Metanephros (tissue), 1 donor: Measurements from ENCODE around the gene CCDC28B. TPM values are rescaled to one million over a fixed set of nuclear protein-coding genes. Genes with fewer than 3 reads are reported as not detected.

Experiments used
- total RNA-seq: library from RNA; depleted of rRNA; stranded (reverse); fragments of >200 nt; gene quantifications from one replicate; pipeline ENCODE4 v1.2.3, GENCODE V29; 2014

CCDC28B gene
- total RNA-seq = 29.6 TPM

DNA sequence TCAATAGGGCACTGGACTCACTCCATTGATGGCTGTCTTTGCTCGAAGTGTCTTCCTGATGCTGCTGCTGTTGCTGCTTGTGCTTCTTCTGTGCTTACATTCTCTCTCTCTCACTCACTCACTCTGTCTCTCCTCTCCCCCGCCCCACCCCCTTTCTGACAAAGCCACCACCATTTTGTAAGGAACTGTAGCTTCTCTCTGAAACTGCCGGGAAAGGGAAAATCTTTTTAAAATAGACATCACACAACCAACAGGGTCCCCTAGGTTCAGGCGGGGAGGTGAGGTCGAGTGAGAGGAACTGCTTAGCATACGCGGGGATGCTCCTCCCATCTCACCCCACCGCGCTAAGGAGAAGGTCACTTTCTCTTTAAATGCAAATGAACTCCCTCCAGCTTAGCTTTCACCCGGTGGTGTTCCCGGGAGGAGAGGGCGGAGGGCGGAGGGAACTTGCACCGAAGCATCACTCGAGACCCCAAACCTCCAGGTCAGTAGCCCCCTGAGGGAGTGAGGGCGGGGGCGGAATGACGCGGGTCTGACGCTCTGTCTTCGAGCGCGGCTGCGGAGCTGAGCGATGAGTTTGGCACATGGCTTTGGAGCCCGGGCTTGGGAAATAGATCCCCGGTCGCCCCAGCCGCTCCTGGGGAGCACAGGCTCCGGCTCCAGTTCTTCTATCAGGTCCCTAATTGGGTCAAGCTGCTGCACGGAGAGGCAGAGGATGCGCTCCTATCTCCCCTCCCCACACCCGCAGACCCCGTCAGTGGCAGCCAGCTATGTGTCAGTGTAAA, at the start of gene CCDC28B:
Gene CCDC28B, plus strand, starts transcription at position 370 of the 785 bp plus-strand sequence. CDS start 1,341 bp downstream, outside the sequence.

DNA sequence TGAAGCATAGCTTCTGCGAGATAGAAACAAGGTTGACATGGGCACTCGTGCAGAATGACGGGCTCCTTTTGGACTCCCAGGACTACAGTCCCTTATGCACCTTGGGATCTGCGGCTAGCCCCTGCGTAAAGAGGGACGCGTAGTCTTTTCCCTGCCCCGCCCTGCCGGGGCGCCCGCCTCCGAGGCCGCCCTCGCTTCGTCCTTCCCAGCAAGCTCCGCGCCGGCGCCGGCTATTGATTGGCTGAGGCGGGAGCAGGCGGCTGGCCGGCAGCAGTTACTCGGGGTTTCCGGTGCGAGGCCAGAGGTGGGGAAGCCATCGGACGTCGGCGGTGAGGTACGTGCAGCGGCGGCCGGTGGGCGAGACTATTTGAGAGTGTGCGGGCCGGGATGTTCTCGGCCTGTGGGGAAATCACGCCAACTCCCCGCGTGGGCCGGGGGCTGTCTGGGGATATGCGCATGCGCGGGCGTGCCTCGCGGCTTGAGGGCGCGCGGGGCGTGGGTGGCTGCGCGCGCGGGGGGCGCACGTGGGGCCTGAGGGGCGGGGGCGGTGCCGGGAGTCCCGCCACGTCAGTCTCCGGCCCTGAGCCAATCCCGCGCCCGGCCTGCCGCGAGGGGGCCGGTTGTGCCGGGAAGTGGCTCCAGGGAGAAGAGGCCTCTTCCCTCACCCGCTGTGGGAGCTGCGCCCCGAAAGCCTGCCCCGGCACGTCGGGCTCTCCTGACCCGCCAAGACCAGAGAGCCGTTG, 20.8 kb upstream of the CCDC28B start, which contains the start of gene TXLNA:
Gene TXLNA, plus strand, starts transcription at position 233 of the 743 bp plus-strand sequence. CDS start 671 bp downstream, outside the sequence.

DNA sequence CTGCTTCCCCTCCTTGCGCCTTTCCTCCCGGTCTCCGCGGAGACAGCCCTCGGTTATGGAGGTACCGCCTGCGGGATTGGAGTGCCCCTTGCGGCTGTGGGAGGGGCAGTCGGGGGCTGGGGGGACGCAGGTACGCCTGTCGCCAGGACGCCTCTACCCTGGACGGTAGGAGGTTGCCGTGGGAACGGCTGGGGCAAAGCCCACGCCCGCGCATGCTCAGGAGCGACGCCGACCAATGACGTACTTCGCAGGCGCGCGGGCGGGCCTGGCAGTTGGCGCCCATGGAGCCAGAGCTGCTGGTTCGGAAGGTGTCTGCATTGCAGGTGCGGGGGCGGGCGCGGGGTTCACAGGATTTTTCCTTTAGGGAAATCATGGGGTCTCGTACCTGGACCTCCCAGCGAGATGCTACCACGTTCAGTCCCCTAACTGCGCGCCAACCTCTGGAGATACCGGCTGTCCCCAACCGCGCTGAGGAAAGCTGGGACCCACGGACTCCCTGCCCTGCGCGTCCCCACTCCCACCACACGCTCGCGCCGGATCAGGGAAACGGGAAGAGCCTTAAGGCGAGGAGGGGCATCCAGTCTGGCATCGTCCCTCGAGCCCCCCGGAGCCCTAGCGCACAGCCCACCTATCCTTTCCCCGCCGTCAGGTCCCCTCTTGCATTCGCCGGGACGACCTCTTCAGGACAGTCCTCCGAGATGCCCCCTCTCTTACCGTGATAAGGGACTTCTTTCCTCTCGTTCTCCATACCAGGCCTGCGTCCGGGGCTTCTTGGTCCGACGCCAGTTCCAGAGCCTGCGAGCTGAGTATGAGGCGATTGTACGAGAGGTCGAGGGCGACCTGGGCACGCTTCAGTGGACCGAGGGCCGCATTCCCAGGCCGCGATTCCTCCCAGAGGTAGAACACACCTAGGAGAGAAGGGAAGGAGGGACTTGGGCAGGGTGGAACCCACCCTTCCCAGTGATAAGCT, 5.3 kb downstream of the CCDC28B start, which contains the start of gene IQCC:
Gene IQCC, plus strand, starts transcription at position 271 of the 970 bp plus-strand sequence. Its CDS starts 11 bp downstream, at position 282.

DNA sequence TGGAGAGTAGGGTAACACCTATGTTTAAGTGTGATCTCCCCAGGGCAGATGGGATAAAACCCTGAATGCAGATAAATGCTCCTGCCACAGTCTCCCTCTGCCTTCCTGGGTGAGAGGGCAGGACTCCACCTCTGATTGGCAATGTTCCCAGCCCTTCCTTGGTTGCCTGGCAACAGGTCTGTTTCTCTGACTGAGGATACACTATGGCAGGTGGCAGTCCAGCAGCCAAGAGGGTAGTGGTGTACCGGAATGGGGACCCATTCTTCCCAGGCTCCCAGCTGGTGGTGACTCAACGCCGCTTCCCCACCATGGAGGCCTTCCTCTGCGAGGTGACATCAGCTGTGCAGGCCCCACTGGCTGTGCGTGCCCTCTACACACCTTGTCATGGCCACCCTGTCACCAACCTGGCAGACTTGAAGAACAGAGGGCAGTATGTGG, 8.5 kb downstream of the CCDC28B start, which contains the start of gene DCDC2B:
Gene DCDC2B, plus strand, starts transcription at position 199 of the 438 bp plus-strand sequence. Its CDS starts 5 bp downstream, at position 204.

DNA sequence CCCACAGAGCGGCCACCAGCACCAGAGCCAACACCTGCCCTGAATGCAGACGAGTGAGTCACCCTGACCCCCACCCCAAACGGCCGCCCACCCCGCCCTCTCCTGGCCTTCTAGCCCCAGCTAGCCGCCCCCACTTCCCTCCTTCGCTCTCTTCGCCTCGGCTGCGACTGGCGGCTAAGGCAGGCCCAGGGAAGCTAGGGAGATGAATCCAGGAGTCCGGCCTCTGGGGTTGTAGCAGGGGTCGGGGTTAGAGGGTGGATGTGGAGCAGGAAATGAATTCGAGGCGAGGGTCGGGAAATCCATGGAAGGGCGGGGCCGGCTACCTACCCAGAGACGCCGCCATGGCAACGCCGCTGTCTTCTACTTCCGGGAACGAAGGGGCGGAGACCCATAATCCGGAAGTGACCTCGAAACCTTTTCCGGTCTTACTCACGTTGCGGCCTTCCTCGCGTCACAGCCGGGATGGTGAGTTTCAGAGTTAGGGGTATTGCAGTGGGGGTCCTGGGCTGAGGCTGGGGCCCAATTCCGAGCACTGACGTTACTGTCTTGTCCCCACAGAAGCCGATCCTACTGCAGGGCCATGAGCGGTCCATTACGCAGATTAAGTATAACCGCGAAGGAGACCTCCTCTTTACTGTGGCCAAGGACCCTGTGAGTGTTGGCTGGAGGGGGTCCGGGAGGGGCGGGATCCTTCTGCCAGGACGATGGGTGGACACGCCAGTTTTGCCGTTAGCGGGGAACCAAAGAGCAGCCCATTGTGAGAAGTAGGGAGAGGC, 21.8 kb downstream of the CCDC28B start, which contains the start of the genes EIF3I and TMEM234:
Gene EIF3I, plus strand, starts transcription at position 428 of the 776 bp plus-strand sequence. Its CDS starts 35 bp downstream, at position 463.
Gene TMEM234, minus strand, starts transcription at position 374 of the 776 bp plus-strand sequence. Its CDS starts 31 bp downstream, at position 343.

DNA sequence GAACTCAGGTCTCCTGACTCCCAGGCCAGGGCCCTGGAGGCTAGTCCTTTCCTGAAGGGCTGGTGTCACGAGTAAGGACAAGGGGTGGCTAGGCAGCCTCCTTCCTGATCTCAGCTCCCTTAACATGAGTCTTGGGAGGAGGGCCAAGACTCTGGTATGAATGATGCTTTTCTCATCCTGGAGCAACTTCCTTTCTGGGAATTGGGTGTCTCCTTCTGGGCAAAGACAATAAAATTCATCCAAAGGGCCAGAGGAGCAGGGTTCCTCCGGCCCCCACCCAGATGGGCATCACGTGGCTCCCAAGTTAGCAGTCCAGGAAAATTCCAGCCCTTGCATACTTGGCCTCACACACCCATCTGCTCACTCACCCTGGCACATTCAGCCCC, 46.5 kb downstream of the CCDC28B start, which contains the start of gene FAM167B:
Gene FAM167B, plus strand, starts transcription at position 335 of the 386 bp plus-strand sequence. CDS start 200 bp downstream, outside the sequence.

DNA sequence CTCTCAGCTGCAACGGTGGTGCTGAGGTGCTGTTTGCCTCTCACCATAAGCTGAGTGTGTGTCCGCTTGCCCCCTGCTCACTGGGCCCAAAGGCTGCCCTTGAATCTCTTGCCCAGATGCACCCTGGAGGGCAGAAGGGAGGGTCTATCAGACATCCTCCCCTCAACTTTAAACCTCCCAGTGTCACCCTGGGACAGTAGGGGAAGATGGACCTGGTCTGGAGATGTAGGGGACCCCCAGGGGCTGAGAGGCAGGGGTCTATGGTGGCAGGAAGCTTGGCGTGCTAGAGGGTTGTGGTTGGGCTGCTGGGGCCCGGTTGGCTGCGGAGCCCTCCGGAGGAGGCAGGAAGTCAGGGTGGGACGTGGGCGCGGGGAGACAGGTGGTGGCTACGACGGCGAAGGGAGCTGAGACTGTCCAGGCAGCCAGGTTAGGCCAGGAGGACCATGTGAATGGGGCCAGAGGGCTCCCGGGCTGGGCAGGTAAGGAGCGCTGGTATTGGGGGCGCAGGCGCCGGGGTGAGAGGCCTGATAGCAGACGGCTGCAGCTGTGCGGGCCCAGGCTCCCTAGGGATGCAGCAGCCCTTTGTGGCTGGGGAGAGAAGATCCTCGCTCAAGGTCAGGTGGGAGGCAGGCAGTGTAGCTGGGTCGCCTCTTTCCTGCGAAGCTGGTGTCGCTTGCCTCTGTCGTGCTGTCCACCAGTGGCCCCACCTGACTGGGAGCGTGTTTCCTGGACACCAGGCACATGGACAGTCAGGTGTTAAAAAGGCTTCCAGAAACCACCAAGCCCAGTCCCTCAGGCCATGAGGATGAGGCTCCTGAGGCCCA, 50.7 kb downstream of the CCDC28B start, which contains the start of gene LCK:
Gene LCK, plus strand, starts transcription at position 373 of the 824 bp plus-strand sequence. CDS start 23,065 bp downstream, outside the sequence.

Other genes with a start within 250 kb of the CCDC28B start
- gene KHDRBS1, start 186.7 kb upstream of the CCDC28B start, total RNA-seq = 133 TPM
- gene TMEM39B, start 127.7 kb upstream of the CCDC28B start, total RNA-seq = 10.4 TPM
- 32.7 TPM for gene KPNA6, start 92.5 kb upstream of the CCDC28B start, total RNA-seq
- gene TXLNA, start 20.9 kb upstream of the CCDC28B start, total RNA-seq = 41.6 TPM
- 5.1 TPM for gene IQCC, start 5.1 kb downstream of the CCDC28B start, total RNA-seq
- not detected for gene DCDC2B, start 8.5 kb downstream of the CCDC28B start, total RNA-seq
- gene TMEM234, start 21.8 kb downstream of the CCDC28B start, total RNA-seq = 22.2 TPM
- 116 TPM for gene EIF3I, start 21.8 kb downstream of the CCDC28B start, total RNA-seq
- 13.7 TPM for gene FAM167B, start 46.6 kb downstream of the CCDC28B start, total RNA-seq
- 8.5 TPM for gene LCK, start 50.7 kb downstream of the CCDC28B start, total RNA-seq
- gene HDAC1, start 91.5 kb downstream of the CCDC28B start, total RNA-seq = 90.4 TPM
- 120 TPM for gene MARCKSL1, start 135.6 kb downstream of the CCDC28B start, total RNA-seq
- gene FAM229A, start 161.9 kb downstream of the CCDC28B start, total RNA-seq = 4.5 TPM
- gene TSSK3, start 161.9 kb downstream of the CCDC28B start, total RNA-seq = 1.1 TPM
- 63.6 TPM for gene BSDC1, start 193.8 kb downstream of the CCDC28B start, total RNA-seq